Measurements from ENCODE around the gene PCBP1. TPM values are rescaled to one million over a fixed set of nuclear protein-coding genes. Genes with fewer than 3 reads are reported as not detected.

PCBP1 gene
- total and polyA plus RNA-seq, 9 of the 15 experiments (the other 6 are each of a cell fraction or from before 2014, with no cell fraction given): 19.2 to 407 (median 78.1) TPM

GRCh38 chr2:70061317-70061716 lies 26.0 kb upstream of the PCBP1 start:
- H3K36me3 ChIP-seq (ENCODE audit: control insufficient read depth, insufficient read depth, low read length): peaks cover 34% of the 10 kb centered on the region
- DNase-seq (ENCODE audit: extremely low read depth in 1 of 4, low spot score in 3 of 4) (no peak), ATAC-seq (no peak), FAIRE-seq (no peak)
- no peaks in the 10 kb centered on the region for H3K9me1 ChIP-seq (ENCODE audit: control insufficient read depth, insufficient read depth, low read length)
- H3K9me3 ChIP-seq (replicated peaks; ENCODE audit: control insufficient read depth, insufficient read depth, low read depth, low read length): no peaks in the 10 kb centered on the region
- TF ChIP-seq SMAD3 (CRISPR knock-in tag; conservative IDR thresholded peaks at IDR 0.05): no peak
- TF ChIP-seq HIVEP1 (CRISPR knock-in tag; IDR thresholded peaks at IDR 0.05): no peak
- no peak for TF ChIP-seq ZNF449 (CRISPR knock-in tag; IDR thresholded peaks at IDR 0.05)
- no peak for TF ChIP-seq ZNF263 (CRISPR knock-in tag; IDR thresholded peaks at IDR 0.05; ENCODE audit: borderline replicate concordance)
- TF ChIP-seq ZNF696 (CRISPR knock-in tag; conservative IDR thresholded peaks at IDR 0.05): no peak
- no peak for TF ChIP-seq SFPQ (IDR thresholded peaks at IDR 0.05; ENCODE audit: low read depth, low read length)
- no peak for TF ChIP-seq ILF3 (IDR thresholded peaks at IDR 0.05; ENCODE audit: borderline replicate concordance)
- TF ChIP-seq CAMTA2 (CRISPR knock-in tag; conservative IDR thresholded peaks at IDR 0.05): no peak
- H3K4me1 ChIP-seq (replicated peaks in 1 of 2; ENCODE audit: control insufficient read depth in 2 of 2, insufficient read depth in 2 of 2, low read length in 2 of 2): peaks cover 0 to 6% of the 10 kb centered on the region in 2 experiments; a peak in 2 of 5 replicates
- H3K79me2 ChIP-seq (ENCODE audit: control insufficient read depth, insufficient read depth, low read length): 0 out of 3 replicates have a peak, but pooled peaks cover 3% of the 10 kb centered on the region
- no TSS peak for BruUV-seq (replicated peaks)
- WGBS (ENCODE audit: insufficient coverage, low coverage, missing lambda C conversion rate): 37% methylated on average over 2 of the region's 2 CpGs
- H3K27me3 ChIP-seq (ENCODE audit: control insufficient read depth in 2 of 2, insufficient read depth in 2 of 2, low read length in 2 of 2): no peaks in the 10 kb centered on the region
- no peak overlapping the region for H3K4me3 ChIP-seq
- ChIA-PET POLR2A (interaction anchor here (0.6 to 2.0 kb wide), 5 partner anchors 10 to 1644 kb away, joined by 4 to 8 read pairs (median 5); no protein-coding TSS in a partner anchor), CTCF (ENCODE audit: low intra/inter-chr PET ratio) (interaction anchor here (0.6 to 0.7 kb wide), 3 partner anchors 9 to 148 kb away, joined by 3 to 6 read pairs (median 4); no protein-coding TSS in a partner anchor)
- H4K20me1 ChIP-seq (replicated peaks; ENCODE audit: control insufficient read depth, insufficient read depth, low read length): no peaks in the 10 kb centered on the region
- H3K9ac ChIP-seq (ENCODE audit: insufficient read depth in 1 of 2, low read depth in 2 of 2, low read length in 2 of 2): no peak overlapping the region
- intact Hi-C loops (cut with micrococcal nuclease) (no loop called here), in situ Hi-C loops (cut with MboI) (loop anchor here (10.0 kb wide), 1 partner anchor 337 kb away; no protein-coding TSS in a partner anchor)
- H3K4me2 ChIP-seq (ENCODE audit: insufficient read depth, low read length): no peak overlapping the region
- H3K27ac ChIP-seq (ENCODE audit: extremely low read depth, low read depth, low read length): no peak overlapping the region
- no peak overlapping the region for H2AFZ ChIP-seq (ENCODE audit: low read depth, low read length)

All from K562 (cell line).